Measurements from ENCODE around the gene RDH11.
"Not testable (repeated sequence)": the region's sequence is repeated elsewhere in the genome, so short reads cannot be mapped to it uniquely, and the experiment has no call there.

Gene RDH11

GRCh38 chr14:67695394-67695949 lies at the start of gene RDH11:
TSS of gene RDH11 (minus strand) at chr14:67695764. CDS start at chr14:67695703, 61 bp downstream.
- DNase-seq (ENCODE audit: low read depth), result peak; percentile 42

- DNase-seq (ENCODE audit: low read depth), result no peak
These were observed 48.5 kb upstream of the RDH11 start for GRCh38 chr14:67744046-67744445.

GRCh38 chr14:67738740-67739504 lies 43.4 kb upstream of the RDH11 start:
- no peak for DNase-seq (ENCODE audit: low read depth)

GRCh38 chr14:67736771-67737170 lies 41.2 kb upstream of the RDH11 start:
- no peak for DNase-seq (ENCODE audit: low read depth)

GRCh38 chr14:67735336-67736147 lies 40.0 kb upstream of the RDH11 start:
- no peak for DNase-seq (ENCODE audit: low read depth)

- DNase-seq (ENCODE audit: low read depth), result no peak
These were observed 39.1 kb upstream of the RDH11 start for GRCh38 chr14:67734675-67735074.

- no peak for DNase-seq (ENCODE audit: low read depth)
These were observed 38.1 kb upstream of the RDH11 start for GRCh38 chr14:67733616-67734015.

- DNase-seq (ENCODE audit: low read depth), result no peak
These were observed 33.7 kb upstream of the RDH11 start for GRCh38 chr14:67729072-67729885.

- DNase-seq (ENCODE audit: low read depth), result no peak
These were observed 32.7 kb upstream of the RDH11 start for GRCh38 chr14:67728258-67728657.

- DNase-seq (ENCODE audit: low read depth), result no peak
These were observed 31.8 kb upstream of the RDH11 start for GRCh38 chr14:67727361-67727760.

- DNase-seq (ENCODE audit: low read depth), result no peak
These were observed 29.6 kb upstream of the RDH11 start for GRCh38 chr14:67725171-67725570.

GRCh38 chr14:67722293-67722692 lies 26.7 kb upstream of the RDH11 start:
- no peak for DNase-seq (ENCODE audit: low read depth)

- DNase-seq (ENCODE audit: low read depth), result no peak
These were observed 26.3 kb upstream of the RDH11 start for GRCh38 chr14:67721875-67722274.

GRCh38 chr14:67719866-67720265 lies 24.3 kb upstream of the RDH11 start:
- DNase-seq (ENCODE audit: low read depth), result no peak

GRCh38 chr14:67719385-67719784 lies 23.8 kb upstream of the RDH11 start:
- DNase-seq (ENCODE audit: low read depth), result not testable (repeated sequence)

GRCh38 chr14:67718265-67718664 lies 22.7 kb upstream of the RDH11 start:
- DNase-seq (ENCODE audit: low read depth), result no peak

- DNase-seq (ENCODE audit: low read depth), result no peak
These were observed 21.5 kb upstream of the RDH11 start for GRCh38 chr14:67717048-67717447.

- no peak for DNase-seq (ENCODE audit: low read depth)
These were observed 14.6 kb upstream of the RDH11 start for GRCh38 chr14:67710209-67710608.

- not testable (repeated sequence) for DNase-seq (ENCODE audit: low read depth)
These were observed 14.2 kb upstream of the RDH11 start for GRCh38 chr14:67709796-67710195.

GRCh38 chr14:67709346-67709745 lies 13.8 kb upstream of the RDH11 start:
- DNase-seq (ENCODE audit: low read depth), result not testable (repeated sequence)

- no peak for DNase-seq (ENCODE audit: low read depth)
These were observed 9.6 kb upstream of the RDH11 start for GRCh38 chr14:67705211-67705610.

- no peak for DNase-seq (ENCODE audit: low read depth)
These were observed 9.0 kb upstream of the RDH11 start for GRCh38 chr14:67704484-67705089.
